GM13976 (cell line): Measurements from ENCODE around the gene CSNK2B.

ENCODE experiments used
- DNase-seq: peaks from one replicate; pipeline ENCODE4 v3.0.0; 2012; ENCODE audit warnings: low spot score
- in situ Hi-C: fragments of 300-500 bp; cut with MboI; formaldehyde crosslinking; loops from one replicate; pipeline ENCODE4 v1.12.0; 2022; ENCODE audit warnings: low sequenced_read_pairs, mixed read lengths, inconsistent platforms; ENCODE audit not compliant: unreplicated experiment
- TF ChIP-seq, protein P1 (sequence below): IDR thresholded peaks from 2 replicates; pipeline ENCODE4 v1.5.1; 2012; ENCODE audit warnings: borderline replicate concordance, mild to moderate bottlenecking; ENCODE audit not compliant: insufficient read depth; ENCODE audit errors: extremely low read depth, missing control alignments, control extremely low read depth

The CSNK2B gene

DNA sequence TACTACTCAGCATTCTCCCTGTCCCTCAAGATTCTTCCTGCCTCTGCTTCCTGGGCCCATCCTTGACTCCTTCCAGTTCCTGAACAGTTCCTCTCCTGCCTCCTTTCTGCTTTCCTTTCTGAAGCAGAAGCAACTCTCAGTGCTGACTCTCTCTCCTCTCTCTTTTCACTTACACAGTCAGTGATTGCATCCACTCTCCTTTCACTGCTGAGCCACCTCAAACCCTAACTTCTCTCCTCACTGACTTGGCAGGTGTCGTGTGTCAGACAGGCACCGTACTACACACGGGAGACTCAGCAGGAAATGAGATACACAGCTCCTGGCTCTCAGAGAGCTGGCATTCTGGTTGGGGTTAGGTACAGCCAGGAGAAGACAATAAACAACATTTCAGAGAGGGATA, 31.7 kb downstream of the CSNK2B start:
- TF ChIP-seq, protein P1, sequence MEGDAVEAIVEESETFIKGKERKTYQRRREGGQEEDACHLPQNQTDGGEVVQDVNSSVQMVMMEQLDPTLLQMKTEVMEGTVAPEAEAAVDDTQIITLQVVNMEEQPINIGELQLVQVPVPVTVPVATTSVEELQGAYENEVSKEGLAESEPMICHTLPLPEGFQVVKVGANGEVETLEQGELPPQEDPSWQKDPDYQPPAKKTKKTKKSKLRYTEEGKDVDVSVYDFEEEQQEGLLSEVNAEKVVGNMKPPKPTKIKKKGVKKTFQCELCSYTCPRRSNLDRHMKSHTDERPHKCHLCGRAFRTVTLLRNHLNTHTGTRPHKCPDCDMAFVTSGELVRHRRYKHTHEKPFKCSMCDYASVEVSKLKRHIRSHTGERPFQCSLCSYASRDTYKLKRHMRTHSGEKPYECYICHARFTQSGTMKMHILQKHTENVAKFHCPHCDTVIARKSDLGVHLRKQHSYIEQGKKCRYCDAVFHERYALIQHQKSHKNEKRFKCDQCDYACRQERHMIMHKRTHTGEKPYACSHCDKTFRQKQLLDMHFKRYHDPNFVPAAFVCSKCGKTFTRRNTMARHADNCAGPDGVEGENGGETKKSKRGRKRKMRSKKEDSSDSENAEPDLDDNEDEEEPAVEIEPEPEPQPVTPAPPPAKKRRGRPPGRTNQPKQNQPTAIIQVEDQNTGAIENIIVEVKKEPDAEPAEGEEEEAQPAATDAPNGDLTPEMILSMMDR, result no peak
- in situ Hi-C loops, result no loop called here

DNA sequence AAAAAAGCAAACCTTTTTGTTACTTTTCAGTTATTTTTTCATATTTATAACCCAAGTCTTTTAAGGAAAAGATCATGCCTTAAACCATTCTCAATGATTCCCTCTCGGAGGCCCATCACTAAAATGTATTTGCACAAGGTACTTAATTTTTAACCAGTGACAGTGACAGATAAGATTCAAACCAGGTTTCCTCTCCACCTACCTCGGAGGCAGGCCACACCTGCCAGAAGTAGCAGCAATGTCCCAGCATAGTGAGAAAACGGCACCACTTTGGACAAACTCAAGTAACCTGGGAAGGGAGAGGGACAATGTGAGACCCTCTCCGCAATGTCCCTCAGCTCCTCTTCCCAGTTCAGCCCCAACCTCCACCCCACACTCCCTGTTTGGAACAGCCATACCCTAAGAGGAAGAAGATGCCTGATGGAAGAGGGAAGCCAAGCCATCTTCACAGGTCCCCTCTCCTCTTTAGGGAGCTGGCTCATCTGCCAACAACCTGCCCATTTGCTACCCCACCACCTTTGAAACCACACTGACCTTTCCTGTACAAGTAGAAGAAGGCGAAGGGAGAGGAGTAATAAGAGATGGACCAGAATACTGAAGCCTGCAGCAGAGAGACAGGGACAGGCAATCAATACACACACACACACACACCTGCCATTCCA, 35.0 kb downstream of the CSNK2B start:
- no peak for DNase-seq
- TF ChIP-seq, protein P1, result no peak
- in situ Hi-C loops, result no loop called here

More for the DNA sequence above, 31.7 kb downstream of the CSNK2B start:
- DNase-seq, result no peak

DNA sequence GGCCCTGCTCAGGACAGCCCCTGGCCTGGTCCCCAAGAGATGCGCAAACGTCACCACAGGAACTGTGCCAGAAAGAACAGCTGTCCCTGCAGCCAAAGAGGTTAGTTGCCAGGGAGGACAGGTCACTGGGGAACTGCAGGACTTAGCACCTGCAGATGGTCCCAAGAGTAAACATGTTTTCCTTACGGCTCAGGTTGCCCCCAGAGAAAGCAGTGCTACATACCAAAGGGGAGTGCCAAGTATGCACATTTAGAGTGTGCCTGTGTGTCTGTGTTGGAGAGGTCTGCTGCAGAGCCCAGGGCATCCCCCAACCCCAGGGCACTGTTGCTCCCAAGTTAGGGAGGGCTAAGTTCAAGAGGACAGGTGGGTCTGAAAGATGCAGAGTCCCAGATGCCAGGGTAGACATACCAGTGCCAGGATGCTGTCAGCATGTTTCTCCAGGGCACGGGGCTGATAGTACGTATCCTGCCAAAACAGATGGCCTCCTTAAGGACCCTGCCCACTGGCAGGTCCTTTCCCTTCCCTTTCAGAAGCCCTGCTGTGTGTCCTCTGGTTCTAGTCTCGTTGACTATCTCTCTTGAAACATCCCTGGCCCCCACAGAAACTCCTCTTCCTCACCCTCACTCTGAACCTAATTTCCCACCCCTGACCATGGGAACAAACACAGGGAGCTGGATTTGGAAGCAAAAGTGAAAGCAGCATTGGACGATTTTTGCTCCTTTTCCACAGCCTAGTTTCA, 36.0 kb downstream of the CSNK2B start:
- in situ Hi-C loops, result no loop called here
- DNase-seq, result no peak
- TF ChIP-seq, protein P1, result no peak

DNA sequence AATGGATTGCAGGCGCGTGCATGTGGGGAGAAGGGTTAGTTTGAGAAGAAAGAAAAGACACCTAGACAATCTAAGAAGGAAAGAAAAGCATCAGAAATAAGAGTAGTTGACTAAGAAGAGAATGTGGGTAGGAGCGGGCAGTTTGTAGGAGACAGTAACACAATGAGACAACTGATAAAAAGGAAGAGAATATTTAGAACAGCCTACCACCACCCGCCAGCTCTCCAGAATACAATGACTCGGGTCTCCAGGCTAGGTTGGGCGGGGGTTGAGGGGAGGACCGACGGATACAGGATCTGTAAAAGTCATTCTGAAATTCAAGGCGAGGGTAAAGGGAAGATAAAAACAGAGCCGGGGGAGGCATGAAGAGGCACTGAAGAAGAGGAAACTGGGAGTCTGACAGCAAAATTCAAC, 36.5 kb downstream of the CSNK2B start:
- in situ Hi-C loops, result no loop called here
- TF ChIP-seq, protein P1, result no peak
- DNase-seq, result no peak

DNA sequence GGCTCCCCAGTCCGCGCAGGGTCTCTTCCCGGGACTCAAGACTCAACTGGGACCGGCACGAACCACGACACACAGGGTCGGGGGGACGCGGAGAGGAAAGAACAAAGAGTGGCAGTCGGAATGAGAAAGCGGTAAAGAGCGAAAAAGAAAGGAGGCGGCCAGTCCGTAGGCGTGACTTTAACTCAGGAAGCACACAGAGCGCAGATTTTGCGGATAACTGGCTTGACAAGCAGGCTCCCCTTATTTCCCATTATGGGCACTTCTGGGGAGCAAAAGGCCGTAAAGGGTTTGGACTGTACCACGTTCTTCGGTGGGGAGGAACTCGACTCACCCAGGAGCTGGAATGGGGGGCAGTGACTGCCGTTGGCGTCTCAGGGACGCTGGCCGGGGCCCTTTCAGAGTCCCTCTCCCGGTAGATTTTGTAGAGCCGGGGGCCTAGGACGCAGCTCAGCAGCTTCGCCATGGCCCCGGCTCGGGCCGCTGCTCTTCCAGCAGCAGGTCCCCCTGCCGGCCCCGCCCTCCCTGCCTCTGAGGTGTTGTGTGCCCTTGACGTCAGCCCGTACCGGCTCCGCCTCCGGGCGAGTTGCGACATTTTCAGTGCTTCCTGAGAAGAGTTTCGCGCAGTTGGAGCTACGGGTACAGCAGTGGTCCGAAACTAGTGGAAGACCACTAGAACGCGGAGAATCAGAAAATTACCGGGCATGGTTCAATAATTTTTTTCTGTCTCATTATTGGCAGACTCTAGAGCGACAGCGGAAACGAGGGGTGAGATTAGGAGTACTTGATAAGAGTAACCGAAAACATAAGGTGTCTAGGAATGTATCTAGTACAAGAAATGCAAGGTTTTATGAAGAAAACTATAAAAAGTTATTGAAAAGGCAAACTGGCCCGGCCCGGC, 37.2 kb downstream of the CSNK2B start, which contains the start of gene ABHD16A:
ABHD16A (minus strand) TSS at position 506 of the 898 bp plus-strand sequence; CDS start at position 463, 43 bp downstream.
- DNase-seq, result peak; percentile 99
- in situ Hi-C loops, result no loop called here
- TF ChIP-seq, protein P1, result no peak

DNA sequence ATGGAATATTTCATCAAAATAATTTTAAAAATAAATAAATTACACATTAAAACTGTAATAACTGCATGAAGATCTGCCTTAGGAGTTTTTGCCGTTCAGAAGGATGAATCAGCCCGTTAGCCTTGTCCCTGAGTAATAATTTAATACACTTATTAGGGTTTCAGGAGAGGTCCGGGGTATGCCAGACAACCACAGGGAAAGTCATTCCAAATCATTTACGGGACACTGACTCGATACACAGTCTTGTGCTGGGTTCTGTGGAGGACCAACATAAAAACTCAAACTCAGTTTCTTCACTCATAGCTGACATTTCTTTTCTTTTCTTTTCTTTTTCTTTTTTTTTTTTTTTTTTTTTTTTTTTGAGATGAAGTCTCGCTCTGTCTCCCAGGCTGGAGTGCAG, 40.1 kb downstream of the CSNK2B start:
- DNase-seq, result no peak
- TF ChIP-seq, protein P1, result no peak
- in situ Hi-C loops, result no loop called here
